Measurements from ENCODE around the gene TOM1L2.
"Not testable (repeated sequence)": the region's sequence is repeated elsewhere in the genome, so short reads cannot be mapped to it uniquely, and the experiment has no call there.

The TOM1L2 gene

GRCh38 chr17:17950347-17950746, 21.9 kb downstream of the TOM1L2 start:
- Mint-ChIP-seq H3K4me3 (no peak overlapping the region), H3K27me3 (no peaks in the 10 kb centered on the region), H3K9me3 (ENCODE audit: low read depth) (no peaks in the 10 kb centered on the region), H3K27ac (no peak overlapping the region), H3K36me3 (peaks cover 7% of the 10 kb centered on the region), H3K4me1 (ENCODE audit: low read depth) (peaks cover 50% of the 10 kb centered on the region)

GRCh38 chr17:17947966-17948365, 24.2 kb downstream of the TOM1L2 start:
- Mint-ChIP-seq H3K27ac (no peak overlapping the region), H3K36me3 (peaks cover 5% of the 10 kb centered on the region), H3K27me3 (no peaks in the 10 kb centered on the region), H3K4me3 (no peak overlapping the region), H3K4me1 (ENCODE audit: low read depth) (peaks cover 49% of the 10 kb centered on the region), H3K9me3 (ENCODE audit: low read depth) (no peaks in the 10 kb centered on the region)

- no peaks in the 10 kb centered on the region for H3K27me3 Mint-ChIP-seq
- H3K4me1 Mint-ChIP-seq (ENCODE audit: low read depth), result peaks cover 48% of the 10 kb centered on the region
- no peak overlapping the region for H3K4me3 Mint-ChIP-seq
- H3K27ac Mint-ChIP-seq, result no peak overlapping the region
- H3K9me3 Mint-ChIP-seq (ENCODE audit: low read depth), result no peaks in the 10 kb centered on the region
- H3K36me3 Mint-ChIP-seq, result peaks cover 5% of the 10 kb centered on the region
Measured at GRCh38 chr17:17947309-17947708, 24.9 kb downstream of the TOM1L2 start.

GRCh38 chr17:17946093-17946492, 26.1 kb downstream of the TOM1L2 start:
- Mint-ChIP-seq H3K27ac (no peak overlapping the region), H3K9me3 (ENCODE audit: low read depth) (no peaks in the 10 kb centered on the region), H3K4me1 (ENCODE audit: low read depth) (peaks cover 44% of the 10 kb centered on the region), H3K4me3 (no peak overlapping the region), H3K27me3 (no peaks in the 10 kb centered on the region), H3K36me3 (peaks cover 5% of the 10 kb centered on the region)

- no peak overlapping the region for H3K27ac Mint-ChIP-seq
- H3K36me3 Mint-ChIP-seq, result peaks cover 5% of the 10 kb centered on the region
- H3K9me3 Mint-ChIP-seq (ENCODE audit: low read depth), result no peaks in the 10 kb centered on the region
- H3K4me3 Mint-ChIP-seq, result no peak overlapping the region
- H3K4me1 Mint-ChIP-seq (ENCODE audit: low read depth), result peaks cover 44% of the 10 kb centered on the region
- H3K27me3 Mint-ChIP-seq, result no peaks in the 10 kb centered on the region
Measured at GRCh38 chr17:17944743-17945142, 27.5 kb downstream of the TOM1L2 start.

- Mint-ChIP-seq H3K4me3 (no peak overlapping the region), H3K9me3 (ENCODE audit: low read depth) (no peaks in the 10 kb centered on the region), H3K36me3 (peaks cover 3% of the 10 kb centered on the region), H3K27me3 (no peaks in the 10 kb centered on the region), H3K4me1 (ENCODE audit: low read depth) (peaks cover 41% of the 10 kb centered on the region), H3K27ac (no peak overlapping the region)
Measured at GRCh38 chr17:17944242-17944641, 28.0 kb downstream of the TOM1L2 start.

GRCh38 chr17:17943281-17943984, 28.8 kb downstream of the TOM1L2 start:
- Mint-ChIP-seq H3K27me3 (no peaks in the 10 kb centered on the region), H3K27ac (peak overlapping the region; percentile 22), H3K4me1 (ENCODE audit: low read depth) (peaks cover 38% of the 10 kb centered on the region), H3K4me3 (no peak overlapping the region), H3K36me3 (peaks cover 3% of the 10 kb centered on the region), H3K9me3 (ENCODE audit: low read depth) (no peaks in the 10 kb centered on the region)

- H3K27me3 Mint-ChIP-seq, result no peaks in the 10 kb centered on the region
- peak overlapping the region; percentile 22 for H3K27ac Mint-ChIP-seq
- peaks cover 41% of the 10 kb centered on the region for H3K4me1 Mint-ChIP-seq (ENCODE audit: low read depth)
- H3K9me3 Mint-ChIP-seq (ENCODE audit: low read depth), result no peaks in the 10 kb centered on the region
- H3K4me3 Mint-ChIP-seq, result no peak overlapping the region
- H3K36me3 Mint-ChIP-seq, result peaks cover 3% of the 10 kb centered on the region
Measured at GRCh38 chr17:17942846-17943245, 29.4 kb downstream of the TOM1L2 start.

- H3K4me1 Mint-ChIP-seq (ENCODE audit: low read depth), result peaks cover 48% of the 10 kb centered on the region
- no peak overlapping the region for H3K4me3 Mint-ChIP-seq
- H3K27ac Mint-ChIP-seq, result no peak overlapping the region
- peaks cover 3% of the 10 kb centered on the region for H3K36me3 Mint-ChIP-seq
- H3K27me3 Mint-ChIP-seq, result no peaks in the 10 kb centered on the region
- no peaks in the 10 kb centered on the region for H3K9me3 Mint-ChIP-seq (ENCODE audit: low read depth)
Measured at GRCh38 chr17:17941015-17941414, 31.2 kb downstream of the TOM1L2 start.

GRCh38 chr17:17940441-17940911, 31.7 kb downstream of the TOM1L2 start:
- Mint-ChIP-seq H3K9me3 (ENCODE audit: low read depth) (no peaks in the 10 kb centered on the region), H3K36me3 (peaks cover 3% of the 10 kb centered on the region), H3K4me3 (no peak overlapping the region), H3K27ac (no peak overlapping the region), H3K27me3 (no peaks in the 10 kb centered on the region), H3K4me1 (ENCODE audit: low read depth) (peaks cover 52% of the 10 kb centered on the region)

GRCh38 chr17:17939941-17940340, 32.3 kb downstream of the TOM1L2 start:
- H3K4me3 Mint-ChIP-seq; H3K27me3 Mint-ChIP-seq; H3K27ac Mint-ChIP-seq; H3K9me3 Mint-ChIP-seq (ENCODE audit: low read depth); H3K36me3 Mint-ChIP-seq: not testable (repeated sequence)
- H3K4me1 Mint-ChIP-seq (ENCODE audit: low read depth), result peaks cover 54% of the 10 kb centered on the region

- Mint-ChIP-seq H3K27ac (no peak overlapping the region), H3K36me3 (peaks cover 3% of the 10 kb centered on the region), H3K27me3 (no peaks in the 10 kb centered on the region), H3K4me1 (ENCODE audit: low read depth) (peaks cover 56% of the 10 kb centered on the region), H3K4me3 (no peak overlapping the region), H3K9me3 (ENCODE audit: low read depth) (no peaks in the 10 kb centered on the region)
Measured at GRCh38 chr17:17938388-17939107, 33.7 kb downstream of the TOM1L2 start.

GRCh38 chr17:17937958-17938357, 34.2 kb downstream of the TOM1L2 start:
- peaks cover 56% of the 10 kb centered on the region for H3K4me1 Mint-ChIP-seq (ENCODE audit: low read depth)
- H3K9me3 Mint-ChIP-seq (ENCODE audit: low read depth), result no peaks in the 10 kb centered on the region
- no peaks in the 10 kb centered on the region for H3K27me3 Mint-ChIP-seq
- H3K36me3 Mint-ChIP-seq, result peaks cover 3% of the 10 kb centered on the region
- H3K4me3 Mint-ChIP-seq, result no peak overlapping the region
- no peak overlapping the region for H3K27ac Mint-ChIP-seq

- Mint-ChIP-seq H3K27ac (no peak overlapping the region), H3K4me3 (no peak overlapping the region), H3K27me3 (no peaks in the 10 kb centered on the region), H3K4me1 (ENCODE audit: low read depth) (peaks cover 55% of the 10 kb centered on the region), H3K9me3 (ENCODE audit: low read depth) (no peaks in the 10 kb centered on the region), H3K36me3 (peaks cover 3% of the 10 kb centered on the region)
Measured at GRCh38 chr17:17937201-17937853, 34.9 kb downstream of the TOM1L2 start.

All from activated naive CD8-positive, alpha-beta T cell (primary cell).